GM12878 (cell line): ENCODE measurements around the gene UNC13D. TPM values are rescaled to one million over a fixed set of nuclear protein-coding genes. Genes with fewer than 3 reads are reported as not detected.

Experiments
- CBX3 ChIP-seq: fragments of 200-600 bp; sonication (generic); IDR thresholded peaks from 2 replicates; pipeline ENCODE4 v1.6.1; 2016; ENCODE audit warnings: low read depth, borderline replicate concordance
- CEBPB ChIP-seq, 2 experiments: fragments of 150-350 bp in 1 of 2; IDR thresholded peaks; 2 replicates each; pipeline ENCODE4 v1.6.1; 2012 to 2014; ENCODE audit warnings: low read depth in 2 of 2, low read length in 2 of 2, borderline replicate concordance in 1 of 2, inconsistent platforms in 1 of 2
- ESRRA ChIP-seq: IDR thresholded peaks from 2 replicates; pipeline ENCODE4 v1.6.1; 2012; ENCODE audit warnings: mild to moderate bottlenecking, low read length, improper control_type of control experiment
- IRF5 ChIP-seq: fragments of 450-650 bp; IDR thresholded peaks from 2 replicates; pipeline ENCODE4 v1.6.1; 2017; ENCODE audit warnings: borderline replicate concordance
- MEF2B ChIP-seq: fragments of 450-650 bp; IDR thresholded peaks from 2 replicates; pipeline ENCODE4 v1.6.1; 2018; ENCODE audit warnings: mild to moderate bottlenecking, moderate library complexity; ENCODE audit not compliant: partially characterized antibody, poor library complexity, severe bottlenecking
- NFYB ChIP-seq: IDR thresholded peaks from 2 replicates; pipeline ENCODE4 v1.6.1; 2011; ENCODE audit warnings: low read depth, mild to moderate bottlenecking, low read length, improper control_type of control experiment, moderate library complexity; ENCODE audit not compliant: insufficient read depth
- NR2C1 ChIP-seq: fragments of 450-650 bp; IDR thresholded peaks from 2 replicates; pipeline ENCODE4 v1.6.1; 2017; ENCODE audit warnings: antibody characterized with exemption, mild to moderate bottlenecking, moderate library complexity
- RAD21 ChIP-seq: IDR thresholded peaks from 2 replicates; pipeline ENCODE4 v1.6.1; 2011; ENCODE audit warnings: mild to moderate bottlenecking, low read depth, low read length, moderate library complexity; ENCODE audit not compliant: insufficient read depth
- RCOR1 ChIP-seq: conservative IDR thresholded peaks from 2 replicates; pipeline ENCODE4 v1.6.1; 2012; ENCODE audit warnings: low read depth, low read length, improper control_type of control experiment
- TCF12 ChIP-seq: IDR thresholded peaks from 2 replicates; pipeline ENCODE4 v1.6.1; 2011; ENCODE audit warnings: low read depth, mild to moderate bottlenecking, low read length
- polyA plus RNA-seq, 11 experiments: library from polyadenylated mRNA; depleted of rRNA in 4 of 11; unstranded in 6 of 11; stranded (reverse) in 5 of 11; fragments of >200 nt; fragmentation: Nextera tagmentation in 4 of 11; fragmentation: Illumina TruSeq in 1 of 11; extraction: Ambion mirVana in 4 of 11; extraction: Trizol in 1 of 11; gene quantifications; 1 replicate in 1 of 11; 2 replicates in 10 of 11; pipeline versions ENCODE4 v1.2.1 to v1.2.3, GENCODE V29; 2011 to 2016; ENCODE audit warnings: inconsistent platforms in 2 of 11, missing spikeins in 2 of 11, low read depth in 1 of 11
- total RNA-seq, 4 experiments: library from RNA; depleted of rRNA in 3 of 4; stranded (reverse); fragments of >200 nt in 3 of 4; fragmentation: Illumina TruSeq in 1 of 4; extraction: Trizol in 1 of 4; gene quantifications; 2 replicates each; pipeline versions ENCODE4 v1.2.1 to v1.2.3, GENCODE V29; 2013 to 2021

Gene UNC13D
- total and polyA plus RNA-seq, 10 of the 15 experiments (the other 5 are each of a cell fraction or from before 2014, with no cell fraction given) = 0.32 to 63.9 (median 25.2) TPM

- TF ChIP-seq CBX3 (no peak), MEF2B (no peak), ESRRA (no peak), CEBPB (IDR thresholded peaks at IDR 0.05; ENCODE audit: borderline replicate concordance in 1 of 2, low read depth in 2 of 2, low read length in 2 of 2) (no peak), RAD21 (no peak), NFYB (no peak), TCF12 (no peak), IRF5 (no peak), RCOR1 (no peak), NR2C1 (no peak)
These were observed 34.2 kb upstream of the UNC13D start, which contains the start of gene TRIM47 (continued) for GRCh38 chr17:75878174-75878998.
